T47D (cell line): ENCODE measurements around the gene NUAK1.

Experiments used
- DNase-seq, 2 experiments: peaks; one replicate each; pipeline versions ENCODE4 v3.0.0 to v3.0.0-alpha.2; 2011 to 2012; ENCODE audit warnings: low read depth in 1 of 2, low spot score in 1 of 2
- JUND ChIP-seq: IDR thresholded peaks from 2 replicates; pipeline ENCODE4 v1.6.1; 2012; ENCODE audit warnings: low read depth
- in situ Hi-C: cut with HindIII; loops from 2 replicates; pipeline ENCODE4 v1.10.0; 2016; ENCODE audit warnings: low sequenced_read_pairs, low pct_unique_long_range_greater_than_20kb

NUAK1 gene

GRCh38 chr12:106080041-106080790 lies 58.5 kb downstream of the NUAK1 start:
- in situ Hi-C loops: no loop called here
- no peak for DNase-seq
- TF ChIP-seq JUND: no peak

GRCh38 chr12:106079148-106079738 lies 59.5 kb downstream of the NUAK1 start:
- TF ChIP-seq JUND: no peak
- DNase-seq: no peak
- in situ Hi-C loops: no loop called here

- TF ChIP-seq JUND: no peak
- DNase-seq: no peak
- in situ Hi-C loops: no loop called here
Observed at GRCh38 chr12:106078358-106079010, 60.3 kb downstream of the NUAK1 start.

- in situ Hi-C loops: no loop called here
- no peak for DNase-seq
- TF ChIP-seq JUND: no peak
Observed at GRCh38 chr12:106074706-106075392, 63.9 kb downstream of the NUAK1 start.

- no peak for DNase-seq
- in situ Hi-C loops: no loop called here
Observed at GRCh38 chr12:106074361-106074705, 64.4 kb downstream of the NUAK1 start.

GRCh38 chr12:106073179-106073578 lies 65.6 kb downstream of the NUAK1 start:
- no peak for DNase-seq
- TF ChIP-seq JUND: no peak
- in situ Hi-C loops: no loop called here

More at GRCh38 chr12:106074361-106074705, 64.4 kb downstream of the NUAK1 start:
- TF ChIP-seq JUND: no peak

GRCh38 chr12:106072751-106073150 lies 66.0 kb downstream of the NUAK1 start:
- in situ Hi-C loops: no loop called here
- no peak for DNase-seq
- no peak for TF ChIP-seq JUND

GRCh38 chr12:106071686-106072085 lies 67.1 kb downstream of the NUAK1 start:
- TF ChIP-seq JUND: no peak
- in situ Hi-C loops: no loop called here
- DNase-seq: no peak

GRCh38 chr12:106070611-106071010 lies 68.1 kb downstream of the NUAK1 start:
- in situ Hi-C loops: no loop called here
- no peak for DNase-seq
- TF ChIP-seq JUND: no peak

GRCh38 chr12:106070147-106070546 lies 68.6 kb downstream of the NUAK1 start:
- TF ChIP-seq JUND: no peak
- in situ Hi-C loops: no loop called here

GRCh38 chr12:106068296-106068695 lies 70.5 kb downstream of the NUAK1 start:
- no peak for DNase-seq
- no peak for TF ChIP-seq JUND
- in situ Hi-C loops: no loop called here

More at GRCh38 chr12:106070147-106070546, 68.6 kb downstream of the NUAK1 start:
- no peak for DNase-seq

- no peak for DNase-seq
- TF ChIP-seq JUND: no peak
- in situ Hi-C loops: no loop called here
Observed at GRCh38 chr12:106067606-106068205, 71.0 kb downstream of the NUAK1 start.
